Breast epithelium (tissue), 4 donors: Measurements from ENCODE around the gene ELOVL7. TPM values are rescaled to one million over a fixed set of nuclear protein-coding genes. Genes with fewer than 3 reads are reported as not detected.
"Not testable (repeated sequence)": the region's sequence is repeated elsewhere in the genome, so short reads cannot be mapped to it uniquely, and the experiment has no call there.

Source experiments
- DNase-seq, 2 donors: peaks; one replicate each; pipeline ENCODE4 v3.0.0-alpha.2; 2019; ENCODE audit warnings: low spot score in 2 of 2
- H3K27ac ChIP-seq, 2 donors: fragments of 200-600 bp; sonication (generic) in 1 of 2; one replicate each; pipeline ENCODE4 v1.5.1; 2016 to 2019; ENCODE audit warnings: mild to moderate bottlenecking in 1 of 2
- H3K27me3 ChIP-seq, 2 donors: fragments of 200-600 bp; sonication (generic) in 1 of 2; one replicate each; pipeline versions ENCODE4 v1.5.1 to v1.6.0; 2017 to 2019; ENCODE audit warnings: control low read depth in 1 of 2, mild to moderate bottlenecking in 1 of 2
- H3K36me3 ChIP-seq: fragments of 200-600 bp; one replicate; pipeline ENCODE4 v1.5.1; 2019
- H3K4me1 ChIP-seq, 2 donors: fragments of 200-600 bp; sonication (generic); one replicate each; pipeline ENCODE4 v1.5.1; 2016 to 2019; ENCODE audit warnings: control low read depth in 1 of 2
- H3K4me3 ChIP-seq, 3 donors: fragments of 200-600 bp; sonication (generic); 1 replicate in 2 of 3; 2 replicates in 1 of 3; pipeline ENCODE4 v1.5.1; 2016 to 2019; ENCODE audit warnings: mild to moderate bottlenecking in 3 of 3, moderate library complexity in 2 of 3
- H3K9me3 ChIP-seq, 2 donors: fragments of 200-600 bp; sonication (generic) in 1 of 2; one replicate each; pipeline ENCODE4 v1.5.1; 2016 to 2019; ENCODE audit warnings: control low read depth in 1 of 2
- POLR2A ChIP-seq: fragments of 450-650 bp; IDR thresholded peaks from one replicate; pipeline ENCODE4 v1.6.1; 2016; ENCODE audit warnings: antibody characterized with exemption, mild to moderate bottlenecking, moderate library complexity
- POLR2AphosphoS5 ChIP-seq, 3 donors: sonication (generic); formaldehyde crosslinking; IDR thresholded peaks; one replicate each; pipeline ENCODE4 v1.6.1; 2017; ENCODE audit warnings: antibody characterized with exemption in 3 of 3
- intact Hi-C: fragments of 100-400 bp; cut with DNase I; formaldehyde crosslinking; loops from one replicate; pipeline ENCODE4 v1.15.1; 2023; ENCODE audit warnings: low total_unique reads
- total RNA-seq, 3 donors: library from RNA; depleted of rRNA; stranded (reverse); fragments of >200 nt; gene quantifications; one replicate each; pipeline ENCODE4 v1.1.0, GENCODE V29; 2016
- TF ChIP-seq, protein P1 (sequence below), 3 donors: fragments of 450-650 bp; IDR thresholded peaks; one replicate each; pipeline ENCODE4 v1.5.1; 2016 to 2017; ENCODE audit warnings: antibody characterized with exemption in 3 of 3, mild to moderate bottlenecking in 3 of 3, moderate library complexity in 3 of 3

Gene ELOVL7
- total RNA-seq, 3 donors from 2014 or later: 3.9 to 7.5 (median 6.1) TPM

DNA sequence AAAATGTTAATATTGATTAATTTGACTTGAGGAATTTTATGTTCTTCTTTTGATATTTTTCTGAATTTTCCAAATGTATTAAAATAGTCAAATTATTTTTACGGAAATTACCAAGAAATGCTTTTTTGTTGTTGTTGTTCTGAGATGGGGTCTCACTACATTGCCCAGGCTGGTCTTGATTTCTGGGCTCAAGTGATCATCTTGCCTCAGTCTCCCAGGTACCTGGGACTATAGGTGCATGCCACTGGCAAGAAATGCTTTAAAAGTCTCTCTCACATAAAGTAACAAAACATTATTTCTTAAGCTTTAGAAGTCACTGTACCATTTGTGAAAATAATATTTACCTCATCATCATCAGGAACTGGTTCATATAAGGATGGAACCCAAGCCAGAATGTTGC lies 43.0 kb upstream of the ELOVL7 start:
- Histone ChIP-seq H3K36me3 (no peaks in the 10 kb centered on the region), H3K27me3 (no peaks in the 10 kb centered on the region), H3K9me3 (no peaks in the 10 kb centered on the region), H3K27ac (no peak overlapping the region), H3K4me1 (no peaks in the 10 kb centered on the region), H3K4me3 (no peak overlapping the region)
- no peak for DNase-seq
- intact Hi-C loops: no loop called here
- TF ChIP-seq POLR2A: no peak

DNA sequence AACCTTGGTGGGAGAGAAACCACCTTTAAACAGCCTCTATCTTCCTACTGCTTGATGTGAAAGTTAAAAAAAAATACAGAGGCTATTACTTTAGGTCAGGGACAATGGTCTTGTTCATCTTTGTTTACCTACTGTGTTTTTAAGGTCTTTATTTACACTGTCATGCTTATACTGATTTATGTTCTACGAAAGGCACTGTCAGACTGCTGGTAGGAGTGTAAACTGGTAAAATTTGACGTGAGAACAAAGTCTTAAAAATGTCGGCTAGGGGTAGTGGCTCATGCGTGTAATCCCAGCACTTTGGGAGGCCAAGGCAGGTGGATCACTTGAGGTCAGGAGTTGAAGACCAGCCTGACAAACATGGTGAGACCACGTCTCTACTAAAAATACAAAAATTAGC lies 42.1 kb upstream of the ELOVL7 start:
- TF ChIP-seq POLR2AphosphoS5 (IDR thresholded peaks at IDR 0.05) (no peak), POLR2A (no peak)
- TF ChIP-seq, protein P1, sequence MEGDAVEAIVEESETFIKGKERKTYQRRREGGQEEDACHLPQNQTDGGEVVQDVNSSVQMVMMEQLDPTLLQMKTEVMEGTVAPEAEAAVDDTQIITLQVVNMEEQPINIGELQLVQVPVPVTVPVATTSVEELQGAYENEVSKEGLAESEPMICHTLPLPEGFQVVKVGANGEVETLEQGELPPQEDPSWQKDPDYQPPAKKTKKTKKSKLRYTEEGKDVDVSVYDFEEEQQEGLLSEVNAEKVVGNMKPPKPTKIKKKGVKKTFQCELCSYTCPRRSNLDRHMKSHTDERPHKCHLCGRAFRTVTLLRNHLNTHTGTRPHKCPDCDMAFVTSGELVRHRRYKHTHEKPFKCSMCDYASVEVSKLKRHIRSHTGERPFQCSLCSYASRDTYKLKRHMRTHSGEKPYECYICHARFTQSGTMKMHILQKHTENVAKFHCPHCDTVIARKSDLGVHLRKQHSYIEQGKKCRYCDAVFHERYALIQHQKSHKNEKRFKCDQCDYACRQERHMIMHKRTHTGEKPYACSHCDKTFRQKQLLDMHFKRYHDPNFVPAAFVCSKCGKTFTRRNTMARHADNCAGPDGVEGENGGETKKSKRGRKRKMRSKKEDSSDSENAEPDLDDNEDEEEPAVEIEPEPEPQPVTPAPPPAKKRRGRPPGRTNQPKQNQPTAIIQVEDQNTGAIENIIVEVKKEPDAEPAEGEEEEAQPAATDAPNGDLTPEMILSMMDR (IDR thresholded peaks at IDR 0.05): no peak
- no peaks in the 10 kb centered on the region for H3K4me1 ChIP-seq
- no peaks in the 10 kb centered on the region for H3K36me3 ChIP-seq
- no peaks in the 10 kb centered on the region for H3K27me3 ChIP-seq
- intact Hi-C loops: no loop called here
- DNase-seq: no peak
- H3K9me3 ChIP-seq: no peaks in the 10 kb centered on the region
- H3K27ac ChIP-seq: no peak overlapping the region
- no peak overlapping the region for H3K4me3 ChIP-seq

DNA sequence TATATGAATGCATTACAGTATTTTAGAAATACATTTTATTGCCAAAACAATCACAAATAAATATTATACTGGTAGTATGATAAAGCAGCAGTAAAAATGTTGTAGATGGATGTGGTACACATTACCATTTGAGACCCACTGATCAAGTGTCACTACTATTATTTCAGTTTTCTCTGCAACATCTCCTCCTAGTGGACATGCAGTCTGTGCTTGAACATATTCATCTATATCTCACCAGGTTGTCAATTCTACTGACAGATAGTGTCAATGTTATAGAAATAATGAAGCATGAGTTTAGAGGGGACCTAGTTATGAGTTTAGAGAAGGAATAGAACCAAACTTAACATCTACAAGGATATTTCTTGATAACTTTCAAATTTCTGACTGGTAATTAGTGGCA lies 39.2 kb upstream of the ELOVL7 start:
- no peaks in the 10 kb centered on the region for H3K36me3 ChIP-seq
- no peaks in the 10 kb centered on the region for H3K27me3 ChIP-seq
- H3K4me3 ChIP-seq: no peak overlapping the region
- TF ChIP-seq, protein P1 (IDR thresholded peaks at IDR 0.05): no peak
- TF ChIP-seq POLR2AphosphoS5 (IDR thresholded peaks at IDR 0.05) (no peak), POLR2A (no peak)
- intact Hi-C loops: no loop called here
- H3K9me3 ChIP-seq: no peaks in the 10 kb centered on the region
- no peak for DNase-seq
- no peaks in the 10 kb centered on the region for H3K4me1 ChIP-seq
- no peak overlapping the region for H3K27ac ChIP-seq

DNA sequence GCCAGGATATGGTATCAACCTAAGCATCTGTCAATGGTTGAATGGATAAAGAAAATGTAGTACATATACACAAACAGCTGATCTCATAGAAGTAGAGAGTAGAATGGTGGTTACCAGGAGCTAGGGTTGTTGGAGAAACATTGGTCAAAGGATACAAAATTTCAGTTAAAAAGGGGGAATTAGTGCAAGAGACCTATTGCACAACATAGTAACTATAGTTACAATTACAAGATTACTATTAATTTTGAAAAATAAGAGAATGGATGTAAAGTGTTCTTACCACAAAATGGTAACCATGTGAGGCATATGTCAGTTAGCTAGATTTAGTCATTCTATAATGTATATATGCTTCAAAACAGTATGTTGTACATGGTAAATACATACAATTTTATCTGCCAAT lies 28.8 kb upstream of the ELOVL7 start:
- intact Hi-C loops: no loop called here
- no peaks in the 10 kb centered on the region for H3K4me1 ChIP-seq
- H3K4me3 ChIP-seq: no peak overlapping the region
- H3K9me3 ChIP-seq: peaks cover 0 to 17% of the 10 kb centered on the region in 2 donors
- no peaks in the 10 kb centered on the region for H3K27me3 ChIP-seq
- TF ChIP-seq POLR2A (no peak), POLR2AphosphoS5 (IDR thresholded peaks at IDR 0.05) (no peak)
- TF ChIP-seq, protein P1 (IDR thresholded peaks at IDR 0.05): no peak
- no peak overlapping the region for H3K27ac ChIP-seq
- H3K36me3 ChIP-seq: no peaks in the 10 kb centered on the region
- DNase-seq: no peak

DNA sequence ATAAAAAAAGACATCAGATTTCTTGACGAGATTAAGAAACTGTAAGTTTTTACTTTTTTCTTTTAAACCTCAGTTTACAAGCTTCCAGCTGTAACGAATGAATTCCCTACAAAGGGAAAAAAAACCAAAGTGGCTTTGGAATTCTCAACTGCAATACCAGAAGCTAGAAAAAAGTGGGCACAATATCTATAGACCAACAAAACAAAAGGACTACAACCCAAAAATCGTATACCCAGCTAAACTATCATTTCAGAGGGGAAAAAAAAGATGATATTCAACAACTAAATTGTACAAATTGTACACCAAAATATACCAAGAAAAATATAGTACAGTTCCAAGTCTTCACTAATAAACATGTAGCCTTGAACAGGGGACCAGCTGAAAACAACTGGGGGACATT lies 26.8 kb upstream of the ELOVL7 start:
- no peaks in the 10 kb centered on the region for H3K36me3 ChIP-seq

DNA sequence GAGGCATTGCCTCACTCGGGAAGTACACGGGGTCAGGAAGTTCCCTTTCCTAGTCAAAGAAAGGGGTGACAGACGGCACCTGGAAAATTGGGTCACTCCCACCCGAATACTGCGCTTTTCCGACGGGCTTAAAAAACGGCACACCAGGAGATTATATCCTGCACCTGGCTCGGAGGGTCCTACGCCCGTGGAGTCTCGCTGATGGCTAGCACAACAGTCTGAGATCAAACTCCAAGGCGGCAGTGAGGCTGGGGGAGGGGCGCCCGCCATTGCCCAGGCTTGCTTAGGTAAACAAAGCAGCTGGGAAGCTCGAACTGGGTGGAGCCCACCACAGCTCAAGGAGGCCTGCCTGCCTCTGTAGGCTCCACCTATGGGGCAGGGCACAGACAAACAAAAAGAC lies 16.5 kb upstream of the ELOVL7 start:
- DNase-seq, intact Hi-C loops, H3K4me3 ChIP-seq, H3K27ac ChIP-seq, H3K27me3 ChIP-seq, H3K4me1 ChIP-seq, H3K36me3 ChIP-seq, H3K9me3 ChIP-seq: not testable (repeated sequence)

More for the DNA sequence above, 26.8 kb upstream of the ELOVL7 start:
- Histone ChIP-seq H3K27ac (no peak overlapping the region), H3K4me1 (no peaks in the 10 kb centered on the region), H3K9me3 (peaks cover 0 to 17% of the 10 kb centered on the region in 2 donors), H3K4me3 (no peak overlapping the region), H3K27me3 (no peaks in the 10 kb centered on the region)
- intact Hi-C loops: no loop called here
- TF ChIP-seq POLR2AphosphoS5 (IDR thresholded peaks at IDR 0.05): no peak
- TF ChIP-seq, protein P1 (IDR thresholded peaks at IDR 0.05): no peak
- TF ChIP-seq POLR2A: no peak
- DNase-seq: no peak
